DOHH2 (cell line): ENCODE results near the gene RAB20.

Source experiments
- CTCF ChIP-seq: fragments of 200-600 bp; sonication (generic); IDR thresholded peaks from one replicate; pipeline ENCODE4 v1.5.1; 2014; ENCODE audit warnings: antibody characterized with exemption, mild to moderate bottlenecking, low read depth, low read length; ENCODE audit not compliant: poor library complexity, severe bottlenecking
- EZH2phosphoT487 ChIP-seq: fragments of 200-600 bp; sonication (generic); IDR thresholded peaks from 2 replicates; pipeline ENCODE4 v1.6.1; 2017; ENCODE audit warnings: borderline replicate concordance, mild to moderate bottlenecking, antibody characterized with exemption, low read length, moderate library complexity, mixed read lengths

DNA sequence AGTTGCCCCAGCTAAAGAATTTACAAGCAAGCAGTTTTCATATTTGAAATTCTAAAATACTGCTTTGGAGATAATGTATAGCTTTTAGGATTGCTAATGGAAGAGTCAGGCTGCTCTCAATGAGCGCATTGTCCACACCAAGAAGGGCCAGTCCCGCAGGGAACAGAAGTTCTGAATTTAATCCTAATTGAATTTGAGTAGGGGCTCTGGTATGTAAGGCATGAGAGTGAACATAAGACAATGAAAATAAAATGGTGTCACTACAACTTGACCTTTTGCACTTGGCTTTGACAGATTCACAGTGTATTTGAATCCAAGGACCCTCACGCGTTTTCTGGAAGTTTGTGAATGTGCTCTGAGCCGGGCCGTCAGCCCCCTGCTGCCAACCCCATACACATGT is 32.6 kb downstream of the RAB20 start:
- TF ChIP-seq CTCF (no peak), EZH2phosphoT487 (no peak)
